GM12891 (cell line): ENCODE results near the gene RAP2B.

Experiments
- POLR2A ChIP-seq: IDR thresholded peaks from 2 replicates; pipeline ENCODE4 v1.6.1; 2011; ENCODE audit warnings: low read depth, low read length, control low read depth
- POLR2AphosphoS5 ChIP-seq: IDR thresholded peaks from 2 replicates; pipeline ENCODE4 v1.6.1; 2011; ENCODE audit warnings: low read depth, low read length, control low read depth
- SPI1 ChIP-seq: IDR thresholded peaks from 2 replicates; pipeline ENCODE4 v1.6.1; 2011; ENCODE audit warnings: low read depth, low read length, control low read depth
- TAF1 ChIP-seq: IDR thresholded peaks from 2 replicates; pipeline ENCODE4 v1.6.1; 2011; ENCODE audit warnings: low read depth, low read length, control low read depth

- no peak for TF ChIP-seq POLR2A
- TF ChIP-seq POLR2AphosphoS5: no peak
- TF ChIP-seq TAF1: no peak
- TF ChIP-seq SPI1: no peak
Measured at GRCh38 chr3:153176197-153176596, 14.2 kb downstream of the RAP2B start.
